A172 (cell line): Measurements from ENCODE around the gene XPR1. TPM values are rescaled to one million over a fixed set of nuclear protein-coding genes. Genes with fewer than 3 reads are reported as not detected.
A peak's percentile ranks its signal among the peaks of the same experiment; 100 is the strongest.
"Not testable (repeated sequence)": the region's sequence is repeated elsewhere in the genome, so short reads cannot be mapped to it uniquely, and the experiment has no call there.

Source experiments
- DNase-seq: peaks from one replicate; pipeline ENCODE4 v3.0.0-alpha.2; 2015; ENCODE audit warnings: low spot score
- total RNA-seq: library from RNA; depleted of rRNA; stranded (reverse); fragments of >200 nt; shearing (Covaris generic); gene quantifications from 2 replicates; pipeline ENCODE4 v1.2.3, GENCODE V29; 2014

The XPR1 gene
- total RNA-seq, 1 experiment from 2014 or later: 33.6 TPM

DNA sequence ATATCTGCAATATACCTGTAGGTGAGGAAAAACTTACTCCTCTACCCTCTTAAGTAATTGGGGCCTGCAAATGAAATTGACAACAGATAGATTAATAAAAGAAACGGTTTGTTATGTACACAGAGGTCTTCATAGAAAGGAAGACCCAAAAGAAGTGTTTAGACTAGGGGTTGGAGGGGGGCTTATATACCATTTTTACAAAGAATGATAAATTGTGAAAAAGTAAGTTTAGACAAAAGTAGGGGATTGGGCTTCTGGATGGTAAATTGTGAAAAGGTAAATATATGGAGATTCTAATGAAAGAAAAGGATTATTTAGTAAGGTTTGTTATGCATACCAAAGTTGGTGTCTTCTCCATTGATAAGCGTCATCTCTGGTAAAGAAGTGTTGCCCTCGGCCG lies 207.7 kb downstream of the XPR1 start:
- DNase-seq: no peak

DNA sequence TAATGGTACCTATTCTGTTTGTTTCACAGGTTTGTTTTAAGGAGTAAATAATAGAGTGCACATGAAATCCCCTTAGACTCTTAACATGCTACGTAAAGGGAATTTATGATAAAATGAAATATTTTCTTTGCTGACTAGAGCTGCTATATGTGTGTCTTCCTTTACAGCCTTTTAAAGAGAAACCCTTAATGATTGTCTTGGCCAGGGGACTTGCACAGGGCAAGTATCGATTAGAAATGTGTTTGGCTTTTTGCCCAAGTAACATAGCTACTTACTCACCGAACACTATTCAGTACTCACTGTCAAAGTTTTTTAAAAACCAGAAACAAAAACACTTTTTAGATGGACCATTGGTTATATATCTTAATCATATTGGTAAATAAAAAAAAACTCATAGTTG lies 209.6 kb downstream of the XPR1 start:
- DNase-seq: no peak

DNA sequence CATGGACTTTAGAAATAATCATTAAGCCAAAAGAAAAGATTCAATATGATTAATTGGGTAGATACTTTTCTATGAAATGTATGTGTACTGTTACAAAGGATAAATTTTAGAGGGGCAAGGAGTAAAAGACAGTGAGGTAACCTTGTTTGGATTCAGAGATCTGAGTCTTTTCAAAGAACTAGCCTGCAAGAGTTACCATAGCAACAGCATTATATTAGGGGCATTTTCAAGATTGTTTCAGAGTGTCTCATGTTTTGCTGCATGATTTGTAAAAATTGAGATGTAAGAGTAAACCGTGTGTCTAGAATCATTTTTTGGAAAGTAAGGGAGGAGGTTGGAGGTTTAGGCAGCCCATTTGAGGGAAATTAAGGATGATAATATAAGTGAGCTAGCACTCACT lies 210.2 kb downstream of the XPR1 start:
- DNase-seq: no peak

DNA sequence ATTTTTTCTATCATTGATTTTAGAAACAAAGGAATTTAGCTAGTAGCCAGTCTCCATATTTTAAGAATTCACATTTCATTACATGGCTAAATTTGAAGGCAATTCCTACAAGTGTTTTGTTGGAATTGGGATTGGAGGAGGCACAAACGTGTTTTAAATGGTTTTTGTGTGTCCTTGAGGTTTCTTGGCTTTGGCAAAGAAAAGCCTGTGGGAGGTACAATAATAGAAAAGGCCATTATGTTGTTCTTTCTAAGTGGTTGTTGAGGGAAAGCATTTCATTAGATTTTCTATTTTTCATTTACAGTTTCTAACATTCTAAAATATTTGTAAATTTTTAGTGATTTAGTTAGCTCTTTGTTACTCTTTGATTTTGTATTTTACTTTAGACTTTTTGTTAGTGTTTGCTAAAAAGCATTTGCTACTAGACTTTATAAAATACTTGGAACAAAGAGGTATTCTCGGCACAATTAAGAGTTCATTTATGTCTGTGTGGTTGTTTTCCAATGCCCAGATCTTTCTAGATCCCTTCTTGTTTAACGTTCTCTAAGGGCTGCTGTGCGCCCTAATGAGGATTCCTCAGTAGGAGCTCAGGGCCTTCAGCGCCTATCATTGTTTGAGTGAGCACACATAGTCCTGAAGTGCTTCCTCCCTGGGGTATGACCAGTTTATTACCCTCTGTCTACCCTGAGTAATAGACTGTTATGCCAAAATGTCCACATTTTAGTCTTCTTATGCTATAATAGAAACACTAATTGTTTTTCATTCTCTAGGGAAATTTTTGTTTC lies 210.9 kb downstream of the XPR1 start:
- no peak for DNase-seq

DNA sequence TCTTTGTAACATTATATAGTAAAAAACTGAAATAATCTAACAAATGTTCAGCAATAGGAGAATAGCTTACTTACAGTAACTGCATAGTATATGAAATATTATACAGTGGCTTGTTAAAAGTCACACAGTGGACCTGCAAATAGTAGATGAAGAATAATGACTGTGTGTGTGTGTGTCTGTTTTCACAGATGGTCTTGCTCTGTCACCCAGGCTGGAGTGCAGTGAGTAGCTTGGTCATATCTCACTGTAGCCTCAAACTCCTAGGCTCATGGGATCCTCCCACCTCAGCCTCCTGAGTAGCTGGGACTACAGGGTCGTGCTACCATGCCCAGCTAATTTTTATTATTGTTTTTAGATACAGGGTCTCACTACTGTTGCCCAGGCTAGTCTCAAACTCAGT lies 213.5 kb downstream of the XPR1 start:
- no peak for DNase-seq

DNA sequence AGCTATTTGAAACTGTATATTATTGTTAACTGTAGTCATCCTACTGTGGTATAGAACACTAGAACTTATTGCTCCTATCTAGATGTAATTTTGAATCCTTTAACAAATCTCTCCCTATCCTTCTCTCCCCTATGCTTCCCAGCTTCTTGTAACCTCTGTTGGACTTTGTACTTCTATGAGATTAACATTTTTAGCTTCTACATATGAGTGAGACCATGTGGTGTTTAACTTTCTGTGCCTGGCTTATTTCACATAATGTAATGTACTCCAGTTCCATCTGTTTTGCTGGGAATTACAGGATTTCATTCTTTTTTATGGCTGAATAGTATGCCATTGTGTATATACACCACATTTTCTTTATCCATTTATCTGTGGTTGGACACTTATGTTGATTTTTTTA lies 216.4 kb downstream of the XPR1 start:
- no peak for DNase-seq

DNA sequence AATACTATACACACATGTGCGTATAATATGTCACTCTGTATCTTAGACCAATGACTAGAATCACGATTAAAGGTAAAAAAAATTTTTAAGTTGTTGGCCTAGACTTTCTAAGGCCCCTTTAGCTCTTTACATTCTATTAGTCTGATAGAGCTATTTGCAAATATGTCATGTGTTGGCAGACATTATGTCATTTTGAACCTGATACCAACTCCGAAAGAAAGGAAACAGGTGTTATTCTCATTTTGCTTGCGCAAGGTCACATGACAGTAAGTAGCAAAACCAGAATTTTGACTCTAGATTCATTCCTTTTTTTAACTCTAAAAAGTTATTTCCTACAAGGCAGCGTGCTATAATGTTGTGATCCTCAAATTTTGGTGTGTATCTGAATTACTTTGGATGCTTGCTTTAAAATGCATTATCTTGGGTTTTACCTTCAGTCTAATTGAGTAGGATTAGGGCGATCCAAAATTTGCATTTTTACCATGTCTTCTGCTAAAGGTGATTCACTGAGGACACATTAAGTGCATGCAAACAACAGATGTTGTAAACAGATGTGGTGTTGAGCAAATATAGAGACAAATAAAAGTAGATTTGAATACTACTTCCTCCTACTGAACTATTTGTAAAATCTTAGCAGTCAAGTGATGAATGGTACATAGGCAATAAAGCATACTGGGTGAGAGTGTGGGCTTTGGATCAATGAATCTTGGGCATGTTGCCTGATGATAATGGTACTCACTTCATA lies 217.4 kb downstream of the XPR1 start:
- DNase-seq: no peak

- DNase-seq: no peak
These were observed 220.4 kb downstream of the XPR1 start for GRCh38 chr1:180851995-180852887.

DNA sequence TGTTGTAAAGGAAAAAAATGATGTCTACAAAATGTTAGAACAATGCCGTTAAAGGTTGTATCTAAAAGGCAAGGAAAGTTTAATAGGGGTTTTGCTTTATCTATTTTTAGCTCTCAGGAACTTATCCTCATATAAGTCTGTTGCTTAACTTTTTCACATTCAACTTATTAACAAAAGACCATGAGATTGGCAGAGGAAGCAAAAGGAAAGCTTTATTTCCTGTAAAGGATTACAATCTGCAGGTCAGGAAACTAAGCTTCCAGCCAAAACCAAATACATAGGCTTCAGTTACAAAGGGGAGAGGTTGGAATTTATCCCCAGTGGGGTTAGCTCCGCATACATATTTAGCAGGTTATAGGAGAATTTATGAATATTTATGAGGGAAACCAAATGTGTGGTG lies 222.2 kb downstream of the XPR1 start:
- DNase-seq: no peak

GRCh38 chr1:180854456-180854855 lies 222.6 kb downstream of the XPR1 start:
- DNase-seq: no peak

DNA sequence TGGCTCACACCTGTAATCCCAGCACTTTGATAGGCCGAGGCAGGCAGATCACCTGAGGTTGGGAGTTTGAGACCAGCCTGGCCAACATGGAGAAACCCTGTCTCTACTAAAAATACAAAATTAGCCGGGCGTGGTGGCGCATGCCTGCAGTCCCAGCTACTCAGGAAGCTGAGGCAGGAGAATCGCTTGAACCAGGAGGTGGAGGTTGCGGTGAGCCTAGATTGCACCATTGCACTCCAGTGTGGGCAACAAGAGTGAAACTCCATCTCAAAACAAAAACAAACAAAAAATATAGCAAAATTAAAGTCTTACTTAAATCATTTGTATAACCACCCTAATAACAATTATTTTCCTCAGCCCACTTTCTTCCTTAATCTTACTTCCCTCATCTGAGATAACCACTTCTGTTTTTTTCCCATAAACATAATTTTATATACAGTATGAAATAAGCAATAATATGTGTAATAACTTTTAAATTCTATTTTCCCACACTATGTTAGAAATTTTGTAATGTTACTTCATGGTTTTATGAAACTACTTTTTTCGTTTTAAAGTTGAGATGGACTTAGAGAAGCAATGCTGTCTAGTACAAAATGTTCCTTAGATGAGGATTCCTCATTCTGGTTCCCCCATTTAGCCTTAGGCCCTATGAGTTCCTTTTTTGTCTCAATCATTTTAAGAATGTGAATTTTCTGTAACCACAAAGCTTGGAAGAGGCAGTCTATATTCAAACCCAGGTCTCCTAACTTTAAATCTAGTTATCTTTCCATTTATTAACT lies 226.3 kb downstream of the XPR1 start:
- DNase-seq: not testable (repeated sequence)

- no peak for DNase-seq
These were observed 227.5 kb downstream of the XPR1 start for GRCh38 chr1:180859306-180859705.

GRCh38 chr1:180860535-180860934 lies 228.7 kb downstream of the XPR1 start:
- DNase-seq: no peak

DNA sequence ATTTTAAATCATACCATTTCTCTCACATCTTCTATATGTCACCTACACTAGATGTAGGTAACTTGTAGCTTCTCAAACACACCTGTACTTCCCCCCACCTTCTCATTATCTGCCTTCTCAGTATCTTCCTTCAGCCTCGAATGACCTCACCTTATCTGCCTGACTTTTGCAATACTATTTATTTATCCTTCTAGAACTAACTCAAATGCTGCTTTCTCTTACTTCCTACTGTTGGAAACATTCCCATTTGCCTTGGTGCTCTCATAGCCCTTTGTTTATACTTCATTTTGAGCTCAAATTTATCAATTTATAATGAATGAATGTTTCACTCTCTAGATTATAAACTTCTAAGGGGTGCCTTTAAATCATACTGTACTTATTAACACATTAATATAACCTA lies 230.5 kb downstream of the XPR1 start:
- DNase-seq: no peak

DNA sequence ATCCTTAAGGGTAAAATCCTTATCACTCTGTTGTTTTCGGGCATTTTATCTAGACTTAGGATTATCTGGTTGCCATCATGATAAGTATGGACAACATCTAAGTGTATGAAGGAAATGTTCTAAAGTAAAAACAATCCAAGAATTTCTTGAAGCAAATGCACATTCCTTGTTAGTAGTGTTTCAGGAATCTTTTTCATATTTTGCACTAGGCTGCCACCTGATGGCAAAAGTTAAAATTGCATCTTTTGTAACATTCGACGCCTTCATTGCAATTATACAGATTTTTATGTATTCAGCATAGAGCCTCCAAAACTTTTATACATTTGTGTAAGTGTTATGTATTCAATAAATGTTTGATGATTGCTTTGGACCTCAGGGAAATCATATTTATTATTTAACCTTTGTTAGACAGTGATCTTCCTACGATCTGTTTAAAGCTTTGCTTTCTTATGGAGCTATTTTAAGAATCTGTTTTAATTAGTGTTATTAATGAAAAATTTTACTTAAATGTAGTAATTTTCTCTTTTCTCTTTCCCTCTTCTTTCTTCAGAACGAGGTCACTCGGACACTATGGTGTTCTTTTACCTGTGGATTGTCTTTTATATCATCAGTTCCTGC lies 231.4 kb downstream of the XPR1 start:
- DNase-seq: peak; percentile 70

DNA sequence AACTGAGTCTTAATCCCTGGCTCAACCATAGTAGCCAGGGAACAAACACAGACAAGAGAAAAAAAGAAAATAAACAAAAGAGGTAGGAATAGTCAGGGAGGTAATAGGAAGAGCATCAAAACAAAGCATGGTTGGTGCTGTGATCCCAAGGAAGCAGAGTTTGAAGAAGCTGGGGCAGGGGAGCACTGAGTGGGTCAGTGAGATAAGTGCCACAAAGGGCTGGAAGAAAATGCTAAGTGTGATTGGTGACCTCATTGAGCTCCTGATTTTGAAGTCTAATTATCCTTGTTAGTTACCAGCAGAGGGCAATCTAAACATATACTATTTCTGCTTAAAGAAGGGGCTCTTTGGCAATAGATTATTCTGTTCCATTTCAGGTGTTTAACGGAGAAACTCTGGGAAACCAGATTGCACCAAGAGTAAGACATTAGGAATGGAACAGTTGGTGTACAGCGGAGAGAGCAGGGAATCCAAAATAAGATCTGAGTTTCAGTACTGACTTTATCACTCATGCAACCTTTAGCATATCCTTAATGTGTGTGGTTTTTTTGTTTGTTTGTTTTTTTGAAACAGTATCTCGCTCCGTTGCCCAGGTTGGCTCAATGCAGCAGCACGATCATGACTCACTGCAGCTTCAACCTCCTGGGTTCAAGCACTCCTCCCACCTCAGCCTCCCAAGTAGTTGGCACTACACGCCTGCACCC lies 250.1 kb downstream of the XPR1 start:
- DNase-seq: peak; percentile 71

GRCh38 chr1:180884588-180885300 lies 252.9 kb downstream of the XPR1 start:
- no peak for DNase-seq

GRCh38 chr1:180886338-180886737 lies 254.5 kb downstream of the XPR1 start:
- no peak for DNase-seq

- no peak for DNase-seq
These were observed 256.0 kb downstream of the XPR1 start for GRCh38 chr1:180887841-180888240.

DNA sequence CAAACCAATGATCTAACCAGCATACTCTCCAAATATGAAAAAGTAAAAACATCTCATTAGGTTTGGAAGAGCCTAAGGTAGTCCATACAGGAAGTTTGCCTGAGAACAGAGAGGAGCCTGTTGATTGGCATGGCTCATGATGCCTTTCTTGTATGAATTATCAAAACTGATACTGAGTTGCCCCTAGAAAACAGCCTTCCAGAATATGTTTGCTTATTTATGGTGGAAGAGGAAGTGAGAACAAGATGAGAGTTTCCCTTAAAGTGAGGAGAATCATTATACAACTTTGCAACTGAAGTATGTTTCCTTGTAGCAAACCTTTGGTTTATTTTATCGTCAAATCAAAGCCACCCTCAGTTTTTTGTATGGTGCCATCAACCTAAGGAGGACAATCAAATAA lies 257.0 kb downstream of the XPR1 start:
- no peak for DNase-seq
